IMR-90 (cell line): Measurements from ENCODE around the gene FOXR1.

Source experiments
- TF ChIP-seq, protein P1 (sequence below): fragments of 150-350 bp; IDR thresholded peaks from 2 replicates; pipeline ENCODE4 v1.6.1; 2016; ENCODE audit warnings: low read depth, mild to moderate bottlenecking, low read length, moderate library complexity, borderline replicate concordance
- TF ChIP-seq, protein P2 (sequence below): conservative IDR thresholded peaks from 2 replicates; pipeline ENCODE4 v1.5.1; 2012; ENCODE audit warnings: mild to moderate bottlenecking, low read depth, low read length, improper control_type of control experiment

DNA sequence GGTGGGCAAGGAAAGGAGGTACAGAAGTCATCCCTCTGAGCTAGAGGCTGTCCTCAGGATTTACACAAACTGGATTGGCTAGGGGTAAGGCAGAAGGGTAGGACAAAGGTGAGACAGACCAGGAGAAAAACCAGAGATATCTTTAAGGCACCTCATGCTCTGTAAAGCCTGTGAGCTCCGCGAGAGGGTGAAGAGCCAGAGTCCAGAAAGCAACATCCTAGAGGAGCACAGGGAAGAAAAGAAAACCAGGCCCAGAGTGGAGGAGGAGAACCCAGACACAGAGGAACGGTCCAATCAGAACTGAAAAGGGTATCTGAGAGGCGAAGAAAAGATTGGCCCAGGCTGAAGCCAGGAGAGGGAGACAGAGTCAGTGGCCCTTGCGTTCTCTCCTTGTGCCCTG lies 54.0 kb downstream of the FOXR1 start:
- TF ChIP-seq, protein P1, sequence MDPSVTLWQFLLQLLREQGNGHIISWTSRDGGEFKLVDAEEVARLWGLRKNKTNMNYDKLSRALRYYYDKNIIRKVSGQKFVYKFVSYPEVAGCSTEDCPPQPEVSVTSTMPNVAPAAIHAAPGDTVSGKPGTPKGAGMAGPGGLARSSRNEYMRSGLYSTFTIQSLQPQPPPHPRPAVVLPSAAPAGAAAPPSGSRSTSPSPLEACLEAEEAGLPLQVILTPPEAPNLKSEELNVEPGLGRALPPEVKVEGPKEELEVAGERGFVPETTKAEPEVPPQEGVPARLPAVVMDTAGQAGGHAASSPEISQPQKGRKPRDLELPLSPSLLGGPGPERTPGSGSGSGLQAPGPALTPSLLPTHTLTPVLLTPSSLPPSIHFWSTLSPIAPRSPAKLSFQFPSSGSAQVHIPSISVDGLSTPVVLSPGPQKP, result no peak
- TF ChIP-seq, protein P2, sequence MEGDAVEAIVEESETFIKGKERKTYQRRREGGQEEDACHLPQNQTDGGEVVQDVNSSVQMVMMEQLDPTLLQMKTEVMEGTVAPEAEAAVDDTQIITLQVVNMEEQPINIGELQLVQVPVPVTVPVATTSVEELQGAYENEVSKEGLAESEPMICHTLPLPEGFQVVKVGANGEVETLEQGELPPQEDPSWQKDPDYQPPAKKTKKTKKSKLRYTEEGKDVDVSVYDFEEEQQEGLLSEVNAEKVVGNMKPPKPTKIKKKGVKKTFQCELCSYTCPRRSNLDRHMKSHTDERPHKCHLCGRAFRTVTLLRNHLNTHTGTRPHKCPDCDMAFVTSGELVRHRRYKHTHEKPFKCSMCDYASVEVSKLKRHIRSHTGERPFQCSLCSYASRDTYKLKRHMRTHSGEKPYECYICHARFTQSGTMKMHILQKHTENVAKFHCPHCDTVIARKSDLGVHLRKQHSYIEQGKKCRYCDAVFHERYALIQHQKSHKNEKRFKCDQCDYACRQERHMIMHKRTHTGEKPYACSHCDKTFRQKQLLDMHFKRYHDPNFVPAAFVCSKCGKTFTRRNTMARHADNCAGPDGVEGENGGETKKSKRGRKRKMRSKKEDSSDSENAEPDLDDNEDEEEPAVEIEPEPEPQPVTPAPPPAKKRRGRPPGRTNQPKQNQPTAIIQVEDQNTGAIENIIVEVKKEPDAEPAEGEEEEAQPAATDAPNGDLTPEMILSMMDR, result no peak
